HG02571 (cell line): ENCODE data around the gene RNASE13.
"Not testable (repeated sequence)": the region's sequence is repeated elsewhere in the genome, so short reads cannot be mapped to it uniquely, and the experiment has no call there.

Experiments
- ATAC-seq: cut with Tn5 transposase; IDR thresholded peaks from one replicate; pipeline ENCODE4 v1.9.1; 2021; ENCODE audit warnings: mild to moderate bottlenecking, moderate library complexity; ENCODE audit not compliant: unreplicated experiment

The RNASE13 gene

GRCh38 chr14:21042918-21043317 is 8.3 kb upstream of the RNASE13 start:
- no peak for ATAC-seq

DNA sequence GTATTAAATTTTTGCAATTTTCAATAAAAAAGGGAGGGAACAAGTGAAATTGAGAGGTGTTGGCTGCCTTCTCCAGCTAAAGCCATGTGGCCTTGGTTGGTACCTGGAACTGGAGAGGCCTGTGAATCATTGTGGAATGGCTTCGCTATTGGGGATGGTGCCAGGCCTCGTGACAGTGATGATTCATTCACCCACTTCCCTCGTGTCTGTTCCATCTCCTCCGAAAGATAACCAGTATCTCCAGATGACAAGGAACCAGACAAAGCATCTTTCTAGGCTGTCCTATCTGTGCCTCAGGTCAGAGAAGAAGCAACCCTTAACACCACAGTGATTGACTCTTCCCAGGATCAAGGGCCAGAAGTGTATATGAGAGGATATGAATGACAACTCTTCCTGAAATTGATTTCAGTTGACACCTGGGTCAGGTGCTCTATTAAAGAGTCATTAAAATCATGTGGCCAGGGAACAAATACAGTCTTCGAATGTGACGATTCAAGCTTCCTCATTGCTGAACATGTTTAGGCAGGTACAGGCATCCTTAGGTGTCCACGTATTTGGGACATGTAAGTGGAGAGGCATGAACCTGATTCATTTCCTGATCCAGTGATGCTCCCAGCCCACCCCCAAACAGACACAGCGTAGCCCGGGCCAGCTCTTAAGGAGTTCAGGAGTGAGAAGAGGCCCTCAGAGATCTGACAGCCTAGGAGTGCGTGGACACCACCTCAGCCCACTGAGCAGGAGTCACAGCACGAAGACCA is 7.2 kb upstream of the RNASE13 start, which contains the start of gene RNASE7:
TSS of gene RNASE7 (plus strand) at position 687 of the 758 bp plus-strand sequence. CDS start 631 bp downstream, outside the sequence.
- no peak for ATAC-seq

DNA sequence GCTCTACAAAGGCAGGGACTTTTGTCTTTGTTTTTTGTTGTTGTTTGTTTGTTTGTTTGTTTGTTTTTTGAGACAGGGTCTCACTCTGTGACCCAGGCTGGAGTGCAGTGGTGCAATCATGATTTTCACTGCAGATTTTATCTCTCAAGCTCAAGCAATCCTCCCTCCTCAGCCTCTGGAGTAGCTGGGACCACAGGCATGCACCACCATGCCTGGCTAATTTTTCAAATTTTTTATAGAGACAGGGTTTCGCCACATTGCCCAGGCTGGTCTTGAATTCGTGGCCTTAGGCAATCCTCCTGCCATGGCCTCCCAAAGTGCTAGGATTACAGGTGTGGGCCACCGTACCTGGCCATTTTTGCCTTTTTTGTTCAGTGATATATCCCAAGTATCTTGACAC is 6.3 kb upstream of the RNASE13 start:
- ATAC-seq: not testable (repeated sequence)

DNA sequence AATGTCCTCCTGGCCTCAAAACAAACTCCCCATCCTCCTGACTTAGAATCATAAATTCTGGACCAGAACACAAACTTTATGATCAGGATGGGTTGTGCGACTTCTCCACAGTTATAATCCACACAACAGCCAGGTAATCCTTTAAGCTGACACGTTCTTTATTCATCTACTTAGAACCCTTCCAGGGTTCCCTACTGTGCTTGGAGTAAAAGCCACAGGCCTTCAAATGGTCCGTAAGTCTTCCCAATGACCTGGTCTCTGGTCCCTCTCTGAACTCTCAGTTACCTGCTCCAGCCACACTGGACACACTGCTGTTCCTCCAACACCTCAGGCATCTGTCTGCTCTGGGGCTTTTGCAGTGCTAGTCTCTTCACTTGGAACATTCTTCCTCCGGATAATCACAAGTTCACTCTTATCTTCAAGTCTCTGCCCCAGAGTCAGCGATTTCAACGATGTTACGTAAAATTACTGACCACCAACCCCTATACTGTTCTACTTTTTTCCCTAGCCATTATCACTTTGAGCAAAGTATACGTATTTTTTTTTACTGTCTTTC is 5.8 kb upstream of the RNASE13 start:
- ATAC-seq: no peak

GRCh38 chr14:21039585-21040369 is 5.2 kb upstream of the RNASE13 start:
- ATAC-seq: no peak

DNA sequence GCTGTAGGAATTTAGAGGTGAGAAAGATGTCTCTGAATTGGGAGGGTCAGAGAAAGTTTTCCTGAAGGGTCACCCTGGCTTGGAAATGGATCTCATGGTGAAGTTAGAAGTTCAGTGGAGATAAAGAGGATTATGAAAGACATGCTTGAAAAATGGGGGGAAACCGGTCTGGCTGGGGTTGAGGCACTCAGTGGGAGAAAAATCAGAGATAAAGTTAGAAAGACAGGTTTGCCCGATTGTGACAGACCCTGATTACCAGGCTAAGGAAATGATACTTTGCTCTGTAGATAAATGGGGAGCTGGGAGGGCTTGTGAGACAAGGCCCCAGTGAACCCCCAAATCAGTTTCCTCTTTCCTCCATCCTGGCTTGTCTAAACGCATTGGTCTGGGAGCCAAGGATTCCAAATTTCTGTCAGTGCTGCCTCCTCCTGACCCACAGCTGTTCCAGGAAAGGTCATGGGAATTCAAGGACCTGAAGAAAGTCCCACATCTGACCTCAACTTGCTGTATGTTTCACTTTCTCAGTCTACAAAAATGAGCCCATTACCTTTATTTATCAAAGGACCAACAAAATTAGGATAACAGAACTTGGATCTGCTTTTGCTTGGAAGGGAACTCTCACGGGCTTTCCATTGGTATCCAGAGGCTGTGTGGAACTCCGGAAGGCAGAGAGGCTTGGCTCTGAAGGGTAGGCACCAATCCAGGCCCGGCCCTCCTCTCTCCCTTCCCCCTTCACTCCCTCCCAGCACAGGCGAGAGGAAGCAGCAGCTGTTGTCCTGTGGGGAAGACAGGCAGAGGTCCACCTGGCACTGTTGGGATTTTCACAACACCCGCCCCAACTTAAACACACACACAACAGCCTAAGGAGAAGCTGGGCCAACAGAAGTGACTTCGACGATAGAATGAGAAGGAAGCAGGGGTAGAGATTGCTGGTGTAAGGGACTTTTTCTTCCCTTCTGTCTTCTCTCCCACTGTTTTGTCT is 4.1 kb upstream of the RNASE13 start:
- ATAC-seq: no peak

- ATAC-seq: no peak
Measured at GRCh38 chr14:21037156-21037555, 2.5 kb upstream of the RNASE13 start.

DNA sequence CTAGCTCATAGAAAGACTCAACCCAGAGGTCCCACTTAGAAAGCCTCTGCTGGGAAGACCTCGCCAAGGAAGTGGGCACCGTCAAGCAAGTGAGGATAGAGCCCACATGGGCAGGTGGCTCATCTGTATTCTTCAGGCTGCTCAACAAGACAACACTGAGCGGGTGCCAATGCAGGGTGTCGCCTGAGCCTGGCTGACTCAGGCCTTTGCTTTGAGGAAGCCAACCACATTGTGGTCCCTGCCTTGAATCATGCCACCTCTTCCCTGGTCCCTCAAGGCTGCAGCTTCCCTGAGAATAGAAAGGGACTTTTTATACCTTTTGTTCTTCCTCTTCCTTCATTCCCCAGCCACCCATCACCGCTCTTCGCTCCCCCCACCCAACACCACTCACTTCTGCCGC is 2.1 kb upstream of the RNASE13 start:
- no peak for ATAC-seq

DNA sequence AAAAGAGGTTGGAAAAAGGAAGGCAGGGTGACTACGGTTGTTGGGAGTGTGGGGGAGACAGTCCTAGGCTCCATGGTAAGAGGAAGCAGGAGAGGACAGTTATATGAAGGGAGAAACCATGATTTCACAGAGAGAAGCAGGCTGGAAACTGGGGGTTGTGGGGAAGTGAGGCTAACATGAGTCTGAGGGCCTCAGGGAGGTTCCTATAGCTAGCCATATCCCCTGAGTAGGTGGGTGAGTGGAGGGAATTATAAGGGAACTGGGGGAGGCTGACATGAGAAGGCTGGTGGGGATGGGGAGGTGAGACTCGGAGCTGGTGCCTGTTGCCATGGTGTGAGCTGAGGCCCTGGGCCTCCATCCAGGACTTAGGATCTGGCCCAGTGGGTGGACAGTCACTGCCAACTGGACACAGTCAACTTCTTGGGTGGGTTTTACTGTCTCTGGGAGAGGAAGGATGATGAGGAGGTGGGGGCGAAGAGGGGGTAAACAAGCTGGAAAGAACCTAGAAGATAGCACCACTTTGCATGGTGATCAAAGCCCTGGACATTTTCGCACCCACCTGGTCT is 1.4 kb downstream of the RNASE13 start:
- ATAC-seq: no peak

DNA sequence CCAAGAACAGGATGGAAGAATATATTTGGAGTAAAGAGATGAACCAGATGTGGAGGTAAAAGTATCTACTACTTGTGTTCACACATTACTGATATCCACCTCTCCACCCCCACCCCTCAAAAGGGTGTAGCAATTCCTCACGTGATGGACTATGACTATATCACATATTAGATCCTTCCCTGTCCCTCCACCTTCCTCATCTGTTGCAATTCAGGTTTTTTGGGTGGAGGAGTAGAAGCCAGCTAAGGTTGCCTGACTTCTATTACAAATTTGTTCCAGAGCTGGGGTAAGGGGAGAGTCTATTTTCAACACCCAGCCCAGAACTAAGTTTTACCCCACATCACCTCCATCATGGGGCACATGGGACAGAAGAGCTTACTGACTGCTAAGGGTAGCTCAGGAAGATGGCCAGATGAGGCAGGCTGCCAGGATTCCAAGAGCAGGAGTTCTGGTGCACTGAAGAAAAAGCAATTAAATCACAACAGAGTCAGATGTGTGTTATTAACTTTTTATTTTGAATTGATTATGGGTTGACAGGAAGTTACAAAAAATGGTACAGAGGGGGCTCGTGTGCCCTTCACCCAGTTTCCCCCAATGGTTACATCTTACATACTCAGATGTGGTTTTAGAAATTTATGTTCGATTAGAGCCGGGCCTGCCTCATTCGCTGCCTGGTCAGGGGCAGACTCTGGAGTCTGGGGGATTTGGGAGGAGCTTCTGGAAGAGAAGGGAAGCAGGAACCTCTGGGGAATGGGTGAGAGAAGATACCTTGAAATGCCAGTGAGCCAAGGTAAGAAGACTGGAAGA is 2.1 kb downstream of the RNASE13 start:
- no peak for ATAC-seq

GRCh38 chr14:21030531-21030930 is 4.1 kb downstream of the RNASE13 start:
- no peak for ATAC-seq

DNA sequence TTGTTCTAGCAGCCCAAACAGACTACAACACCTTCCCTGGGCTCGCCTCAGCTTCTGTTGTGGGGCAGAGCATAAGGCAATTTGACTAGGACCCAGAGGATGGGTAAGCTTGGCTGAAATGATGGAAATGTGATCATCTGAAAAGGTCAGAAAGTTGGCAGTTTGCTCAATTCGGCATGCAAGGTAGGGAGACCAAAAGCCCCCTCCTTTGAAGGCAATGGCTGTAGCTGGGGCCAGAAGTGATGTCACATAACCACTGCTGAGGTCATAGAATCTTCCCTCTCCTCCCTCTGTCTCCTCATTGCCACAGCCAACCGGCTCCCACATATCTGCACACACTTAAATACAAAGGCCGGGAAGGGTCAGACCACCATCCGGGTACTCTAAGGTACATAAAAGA is 4.7 kb downstream of the RNASE13 start, which contains the start of gene TPPP2:
TSS of gene TPPP2 (plus strand) at position 301 of the 400 bp plus-strand sequence. CDS start 365 bp downstream, outside the sequence.
- ATAC-seq: no peak

- ATAC-seq: no peak
Measured at GRCh38 chr14:21026988-21027315, 7.7 kb downstream of the RNASE13 start.

DNA sequence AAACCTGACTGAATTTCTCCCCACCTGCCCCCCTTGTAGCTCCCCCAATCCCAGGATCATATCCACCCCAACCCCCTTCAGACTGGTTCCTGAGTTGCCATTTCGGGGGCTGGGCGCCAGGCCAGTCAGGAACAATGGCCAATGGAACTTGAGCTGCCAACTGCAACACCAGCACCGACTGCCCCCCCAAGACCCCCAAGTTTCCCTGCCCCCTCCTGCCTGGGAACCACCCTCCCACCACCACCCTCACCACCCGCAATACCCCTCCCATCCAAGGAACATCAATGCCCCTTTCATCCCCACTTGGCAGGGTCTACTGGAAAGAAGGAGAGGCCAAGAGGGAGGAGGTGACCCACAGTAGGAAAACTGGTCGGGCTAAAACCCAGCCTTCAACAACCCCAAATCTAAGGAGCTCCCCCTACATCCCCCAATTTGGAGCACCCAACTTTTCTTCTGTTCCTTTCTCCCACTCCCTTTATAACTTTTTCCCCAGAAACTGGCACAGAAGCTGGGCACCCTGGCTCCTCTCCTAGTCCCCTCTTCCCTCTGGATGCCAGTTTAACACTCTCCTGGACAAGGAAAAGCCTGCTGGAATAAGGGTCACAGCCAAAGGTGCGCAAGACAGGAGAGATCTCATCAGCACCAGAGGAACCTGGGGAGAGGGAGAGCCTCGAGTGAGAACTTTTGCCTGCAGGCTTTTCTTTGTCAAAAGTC is 8.2 kb downstream of the RNASE13 start:
- no peak for ATAC-seq

GRCh38 chr14:21025371-21026273 is 9.0 kb downstream of the RNASE13 start:
- ATAC-seq: no peak

GRCh38 chr14:21024585-21025370 is 9.8 kb downstream of the RNASE13 start, which contains the start of gene NDRG2:
Gene NDRG2 (minus strand): TSS chr14:21025061. CDS start chr14:21023315, 1,746 bp downstream.
- no peak for ATAC-seq
